GM12875 (cell line): ENCODE data around the gene LRRC4C.

Experiments used
- H3K4me3 ChIP-seq: one replicate; pipeline ENCODE4 v1.5.1; 2011; ENCODE audit warnings: low read depth, low read length, control low read depth
- TF ChIP-seq, protein P1 (sequence below): IDR thresholded peaks from 2 replicates; pipeline ENCODE4 v1.5.1; 2011; ENCODE audit warnings: low read depth, mild to moderate bottlenecking, control low read depth, inconsistent platforms, low read length, moderate library complexity, borderline replicate concordance; ENCODE audit not compliant: insufficient read depth

Gene LRRC4C

DNA sequence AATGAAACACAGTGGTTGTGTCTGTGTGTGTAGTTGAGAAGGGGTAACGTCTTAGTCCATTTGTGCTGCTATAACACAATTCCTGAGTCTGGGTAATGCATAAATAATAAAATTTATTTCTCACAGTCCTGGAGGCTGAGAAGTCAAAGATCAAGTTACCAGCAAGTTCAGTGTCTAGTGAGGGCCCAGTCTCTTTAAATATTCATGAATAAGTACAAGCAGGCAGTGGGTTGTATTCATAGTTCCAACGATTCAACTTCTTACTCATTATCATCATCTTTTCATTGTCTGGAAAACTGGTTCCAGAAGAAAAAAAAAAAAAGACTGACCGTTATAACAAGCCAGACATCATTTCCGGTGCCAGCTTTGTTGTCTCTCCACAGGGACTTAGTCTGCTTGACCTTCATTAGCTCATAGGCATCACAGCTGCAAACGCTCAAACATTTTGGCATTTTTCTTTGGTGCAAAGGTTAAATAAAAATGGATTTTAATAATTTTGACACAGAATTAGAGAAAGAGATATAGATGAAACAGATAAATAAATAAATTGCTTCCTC, 1297.5 kb downstream of the LRRC4C start:
- TF ChIP-seq, protein P1, sequence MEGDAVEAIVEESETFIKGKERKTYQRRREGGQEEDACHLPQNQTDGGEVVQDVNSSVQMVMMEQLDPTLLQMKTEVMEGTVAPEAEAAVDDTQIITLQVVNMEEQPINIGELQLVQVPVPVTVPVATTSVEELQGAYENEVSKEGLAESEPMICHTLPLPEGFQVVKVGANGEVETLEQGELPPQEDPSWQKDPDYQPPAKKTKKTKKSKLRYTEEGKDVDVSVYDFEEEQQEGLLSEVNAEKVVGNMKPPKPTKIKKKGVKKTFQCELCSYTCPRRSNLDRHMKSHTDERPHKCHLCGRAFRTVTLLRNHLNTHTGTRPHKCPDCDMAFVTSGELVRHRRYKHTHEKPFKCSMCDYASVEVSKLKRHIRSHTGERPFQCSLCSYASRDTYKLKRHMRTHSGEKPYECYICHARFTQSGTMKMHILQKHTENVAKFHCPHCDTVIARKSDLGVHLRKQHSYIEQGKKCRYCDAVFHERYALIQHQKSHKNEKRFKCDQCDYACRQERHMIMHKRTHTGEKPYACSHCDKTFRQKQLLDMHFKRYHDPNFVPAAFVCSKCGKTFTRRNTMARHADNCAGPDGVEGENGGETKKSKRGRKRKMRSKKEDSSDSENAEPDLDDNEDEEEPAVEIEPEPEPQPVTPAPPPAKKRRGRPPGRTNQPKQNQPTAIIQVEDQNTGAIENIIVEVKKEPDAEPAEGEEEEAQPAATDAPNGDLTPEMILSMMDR = no peak
- H3K4me3 ChIP-seq = no peak overlapping the region

DNA sequence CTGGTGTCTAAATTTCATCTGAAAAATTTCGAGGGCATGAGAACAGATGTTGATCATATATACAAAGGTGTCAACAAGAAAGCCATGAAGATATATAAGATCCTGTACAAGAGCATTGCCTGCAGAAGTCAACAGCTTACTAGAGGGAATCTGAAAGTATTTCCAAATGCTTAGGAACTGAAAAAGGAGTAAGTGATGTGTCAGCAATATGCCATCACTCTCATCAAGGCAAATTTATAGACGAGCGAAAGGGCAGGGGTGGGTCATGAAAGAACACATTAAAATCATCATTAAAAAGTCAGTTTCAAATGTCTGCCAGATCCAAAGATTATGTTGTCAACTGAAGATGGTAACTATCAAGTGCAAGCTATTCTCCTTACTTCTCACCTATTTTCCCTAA, 1299.0 kb downstream of the LRRC4C start:
- TF ChIP-seq, protein P1 = no peak
- H3K4me3 ChIP-seq = no peak overlapping the region

DNA sequence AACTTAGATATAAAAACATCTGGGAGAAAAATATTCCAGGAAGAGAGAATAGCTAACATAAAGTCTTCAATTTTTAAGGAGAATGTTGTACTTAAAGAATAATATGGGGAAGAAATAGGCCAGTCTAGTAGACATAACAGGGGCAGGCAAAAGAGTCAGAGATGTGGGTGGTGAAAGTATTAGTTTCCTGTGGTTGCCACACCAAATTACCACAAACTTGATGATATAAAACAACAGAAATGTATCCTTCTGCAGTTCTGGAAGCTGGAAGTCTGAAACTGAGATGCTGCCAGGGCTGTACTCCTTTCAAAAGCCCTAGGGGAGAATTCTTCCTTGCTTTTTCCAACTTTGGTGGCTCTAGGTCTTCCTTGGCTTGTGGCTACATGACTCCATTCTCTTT, 1309.7 kb downstream of the LRRC4C start:
- TF ChIP-seq, protein P1 = no peak

GRCh38 chr11:40140560-40140959, 1318.9 kb downstream of the LRRC4C start:
- no peak overlapping the region for H3K4me3 ChIP-seq
- TF ChIP-seq, protein P1 = no peak

More for the DNA sequence above, 1309.7 kb downstream of the LRRC4C start:
- H3K4me3 ChIP-seq = no peak overlapping the region

GRCh38 chr11:40139536-40139935, 1319.9 kb downstream of the LRRC4C start:
- TF ChIP-seq, protein P1 = no peak
- no peak overlapping the region for H3K4me3 ChIP-seq

DNA sequence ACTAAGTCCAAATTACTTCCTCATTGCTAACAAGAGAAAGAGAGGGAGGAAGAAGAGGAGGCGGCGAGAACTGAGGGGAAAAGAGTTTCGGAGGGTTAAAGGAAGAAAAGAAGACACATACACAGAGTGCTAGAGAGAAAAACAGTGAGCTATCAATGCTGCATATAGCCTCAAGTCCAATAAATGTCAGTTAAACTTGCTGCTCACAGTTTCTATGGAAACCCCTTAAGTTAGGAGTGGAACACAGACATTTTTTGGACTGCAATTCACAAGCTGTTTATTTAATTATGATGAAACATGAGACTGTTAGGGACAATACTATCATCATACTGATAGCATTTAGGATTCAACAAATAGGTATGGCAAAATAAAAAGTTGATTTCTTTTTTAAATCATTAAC, 1320.4 kb downstream of the LRRC4C start:
- TF ChIP-seq, protein P1 = no peak
- no peak overlapping the region for H3K4me3 ChIP-seq

- TF ChIP-seq, protein P1 = no peak
- no peak overlapping the region for H3K4me3 ChIP-seq
Observed at GRCh38 chr11:40134820-40135570, 1324.5 kb downstream of the LRRC4C start.
